KOPT-K1 (cell line): Measurements from ENCODE around the gene NGB.

Source experiments
- H3K27ac ChIP-seq: fragments of 200-600 bp; sonication (generic); 2 replicates; pipeline ENCODE4 v1.5.1; 2016; ENCODE audit warnings: antibody characterized with exemption, mild to moderate bottlenecking, low read depth, low read length; ENCODE audit not compliant: poor library complexity, severe bottlenecking
- H3K36me3 ChIP-seq: fragments of 200-600 bp; sonication (generic); 2 replicates; pipeline ENCODE4 v1.5.1; 2017; ENCODE audit warnings: antibody characterized with exemption, mild to moderate bottlenecking, low read length, moderate library complexity; ENCODE audit not compliant: insufficient read depth
- H3K9me3 ChIP-seq: fragments of 200-600 bp; sonication (generic); 2 replicates; pipeline ENCODE4 v1.5.1; 2017; ENCODE audit warnings: antibody characterized with exemption, low read length, mild to moderate bottlenecking; ENCODE audit not compliant: insufficient read depth, poor library complexity, severe bottlenecking

NGB gene

GRCh38 chr14:77264466-77265186 is 6.4 kb downstream of the NGB start:
- Histone ChIP-seq H3K27ac (no peak overlapping the region), H3K36me3 (no peaks in the 10 kb centered on the region), H3K9me3 (peaks cover 9% of the 10 kb centered on the region)

- Histone ChIP-seq H3K9me3 (no peaks in the 10 kb centered on the region), H3K36me3 (no peaks in the 10 kb centered on the region), H3K27ac (no peak overlapping the region)
Measured at GRCh38 chr14:77260631-77261030, 10.4 kb downstream of the NGB start.

- Histone ChIP-seq H3K27ac (no peak overlapping the region), H3K9me3 (no peaks in the 10 kb centered on the region), H3K36me3 (no peaks in the 10 kb centered on the region)
Measured at GRCh38 chr14:77260199-77260598, 10.8 kb downstream of the NGB start.

GRCh38 chr14:77259025-77259715 is 11.8 kb downstream of the NGB start:
- no peaks in the 10 kb centered on the region for H3K9me3 ChIP-seq
- H3K36me3 ChIP-seq = no peaks in the 10 kb centered on the region
- H3K27ac ChIP-seq = no peak overlapping the region

DNA sequence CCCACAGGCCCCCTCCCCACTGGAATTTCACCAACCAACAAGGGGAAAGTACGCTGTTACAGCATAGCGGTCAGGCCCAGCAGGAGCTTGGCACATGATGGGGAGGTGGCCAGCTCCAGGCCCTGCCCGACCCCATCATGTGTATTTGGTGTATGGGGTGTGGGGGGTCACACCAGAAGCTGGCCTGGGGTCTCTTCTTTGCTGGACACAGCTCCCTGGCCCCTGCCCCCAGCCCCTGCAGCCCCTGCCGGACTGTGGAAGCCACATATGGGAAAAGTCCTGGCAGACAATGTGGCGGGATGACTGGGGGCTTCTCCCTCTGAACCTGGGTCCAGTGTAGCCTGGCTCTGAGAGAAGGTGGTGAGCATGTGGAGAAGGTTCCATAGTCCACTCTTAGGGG is 12.4 kb downstream of the NGB start:
- H3K36me3 ChIP-seq = no peaks in the 10 kb centered on the region
- H3K9me3 ChIP-seq = no peaks in the 10 kb centered on the region
- no peak overlapping the region for H3K27ac ChIP-seq

GRCh38 chr14:77257700-77258099 is 13.3 kb downstream of the NGB start:
- Histone ChIP-seq H3K27ac (no peak overlapping the region), H3K36me3 (no peaks in the 10 kb centered on the region), H3K9me3 (no peaks in the 10 kb centered on the region)

DNA sequence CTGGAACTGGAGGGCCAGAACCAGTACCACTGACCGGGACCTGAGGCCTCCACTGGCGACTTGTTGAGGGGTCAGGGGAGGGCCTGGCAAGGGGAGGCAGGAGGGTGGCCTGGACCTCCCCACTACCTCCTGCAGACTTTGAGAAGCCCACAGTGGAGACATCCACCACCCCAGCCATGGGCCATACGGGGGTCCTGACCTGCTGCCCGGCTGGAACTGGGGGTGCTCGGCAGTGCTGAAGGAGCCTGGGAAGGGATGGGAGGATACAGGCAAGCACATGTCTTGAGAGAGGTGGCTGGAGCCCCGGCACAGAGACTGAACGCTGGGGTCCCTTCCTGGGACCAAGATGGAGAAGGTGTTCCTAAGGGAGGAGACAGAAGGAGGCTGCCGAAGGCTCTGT is 14.3 kb downstream of the NGB start:
- Histone ChIP-seq H3K9me3 (no peaks in the 10 kb centered on the region), H3K27ac (no peak overlapping the region), H3K36me3 (no peaks in the 10 kb centered on the region)

DNA sequence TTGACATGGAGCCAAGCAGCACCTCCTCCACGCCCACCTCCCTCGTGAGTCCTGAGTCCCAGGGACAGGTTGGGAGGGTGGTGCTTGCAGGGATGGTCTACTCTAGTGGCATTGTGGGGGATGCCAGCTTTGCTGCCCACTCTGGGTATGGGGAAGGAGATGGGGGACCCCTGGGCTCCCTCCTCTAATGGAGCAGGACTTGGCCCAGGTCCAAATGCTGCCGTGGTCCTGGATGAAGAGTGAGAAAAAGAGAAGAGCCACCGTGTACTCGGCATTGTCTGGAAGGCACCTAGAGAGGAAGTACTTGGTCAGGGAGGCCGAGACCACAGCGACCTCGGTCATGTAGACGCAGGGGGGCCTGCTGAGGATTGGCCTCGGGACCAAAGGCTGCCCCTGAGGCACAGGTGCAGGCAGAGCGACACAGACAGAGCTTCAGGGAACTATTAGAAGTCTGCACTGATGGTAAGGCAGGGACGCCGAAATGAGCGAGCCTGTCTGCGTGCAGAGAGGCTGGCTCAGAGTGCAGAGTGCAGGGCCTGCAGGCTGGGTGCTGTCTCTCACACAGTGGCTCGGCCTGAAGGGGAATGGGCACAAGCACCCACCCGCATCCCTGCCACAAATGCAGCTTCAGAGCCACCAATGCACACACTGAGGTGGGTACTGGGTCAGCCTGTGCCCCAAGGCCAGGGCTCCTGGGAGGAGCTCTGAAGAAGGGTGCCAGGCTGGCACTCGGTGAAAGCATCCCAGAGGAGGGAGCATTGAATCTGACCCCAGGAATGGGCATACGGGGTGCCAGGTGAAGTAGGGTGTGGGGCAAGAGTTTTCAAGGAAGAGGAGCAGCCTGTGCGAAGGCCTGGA is 17.4 kb downstream of the NGB start:
- H3K36me3 ChIP-seq = no peaks in the 10 kb centered on the region
- no peak overlapping the region for H3K27ac ChIP-seq
- no peaks in the 10 kb centered on the region for H3K9me3 ChIP-seq

DNA sequence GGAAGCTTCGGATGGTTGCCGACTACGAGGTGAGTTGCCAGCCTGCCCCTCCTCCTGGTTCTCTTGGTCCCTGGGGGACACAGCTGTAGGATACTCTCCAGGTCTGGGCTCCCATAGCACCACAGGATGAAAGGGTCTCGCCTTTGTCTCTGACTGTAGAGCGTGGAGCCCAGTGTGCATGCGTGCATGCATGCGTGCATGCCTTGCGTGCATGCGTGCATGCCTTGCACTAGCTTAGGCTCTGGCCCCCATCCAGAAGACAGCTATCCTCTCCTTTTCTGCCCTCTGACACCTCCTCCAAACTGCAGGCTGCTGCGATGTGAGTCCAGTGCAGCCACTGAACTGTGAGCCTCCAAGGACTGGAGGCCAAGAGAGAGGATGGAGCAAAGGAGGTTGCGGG is 19.1 kb downstream of the NGB start:
- H3K9me3 ChIP-seq = no peaks in the 10 kb centered on the region
- H3K27ac ChIP-seq = no peak overlapping the region
- no peaks in the 10 kb centered on the region for H3K36me3 ChIP-seq

DNA sequence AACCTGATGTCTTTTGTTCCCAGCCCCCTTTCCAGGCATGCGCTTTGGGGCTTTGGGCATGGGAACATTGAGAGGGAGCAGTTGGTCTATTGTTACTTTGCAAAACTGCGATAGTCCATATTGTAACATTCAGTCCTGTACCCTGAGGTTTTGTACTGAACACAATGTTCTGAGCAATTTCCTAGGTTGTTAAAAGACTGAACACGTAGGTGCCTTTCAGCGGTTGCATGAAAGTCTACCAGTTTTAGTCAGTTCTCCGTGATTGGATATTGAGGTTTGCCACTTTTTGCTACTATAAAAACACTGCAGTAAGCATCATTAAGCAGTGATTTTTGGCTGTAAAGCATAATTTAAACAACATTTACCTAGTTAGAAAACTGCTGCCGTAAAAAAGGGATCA is 20.1 kb downstream of the NGB start:
- H3K36me3 ChIP-seq = no peaks in the 10 kb centered on the region
- no peak overlapping the region for H3K27ac ChIP-seq
- no peaks in the 10 kb centered on the region for H3K9me3 ChIP-seq

- no peaks in the 10 kb centered on the region for H3K9me3 ChIP-seq
- H3K36me3 ChIP-seq = no peaks in the 10 kb centered on the region
Measured at GRCh38 chr14:77249286-77249685, 21.7 kb downstream of the NGB start.

DNA sequence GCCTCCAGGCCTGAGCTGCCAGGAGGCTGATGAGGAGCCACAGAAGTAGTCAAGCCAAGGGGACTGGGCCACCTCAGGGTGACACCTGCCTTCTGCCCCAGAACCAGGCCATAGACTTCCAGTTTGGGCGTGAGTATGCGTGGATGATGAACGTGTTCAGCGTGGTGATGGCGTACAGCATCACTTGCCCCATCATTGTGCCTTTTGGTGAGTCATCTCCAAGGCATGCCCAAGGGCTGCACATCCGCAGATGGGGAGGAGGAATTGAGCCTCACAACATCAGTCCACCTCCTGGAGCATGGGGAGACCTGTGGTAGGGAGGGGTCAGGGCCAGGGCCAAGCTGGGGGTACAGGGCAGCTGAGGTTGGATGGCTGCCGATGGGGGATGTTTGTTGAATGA is 22.3 kb downstream of the NGB start:
- Histone ChIP-seq H3K9me3 (no peaks in the 10 kb centered on the region), H3K27ac (no peak overlapping the region), H3K36me3 (no peaks in the 10 kb centered on the region)

More at GRCh38 chr14:77249286-77249685, 21.7 kb downstream of the NGB start:
- H3K27ac ChIP-seq = no peak overlapping the region

- H3K36me3 ChIP-seq = no peaks in the 10 kb centered on the region
- no peak overlapping the region for H3K27ac ChIP-seq
- H3K9me3 ChIP-seq = no peaks in the 10 kb centered on the region
Measured at GRCh38 chr14:77246784-77247183, 24.2 kb downstream of the NGB start.

- no peaks in the 10 kb centered on the region for H3K36me3 ChIP-seq
Measured at GRCh38 chr14:77245820-77246219, 25.2 kb downstream of the NGB start.

GRCh38 chr14:77243853-77244252 is 27.2 kb downstream of the NGB start:
- H3K36me3 ChIP-seq = no peaks in the 10 kb centered on the region
- no peaks in the 10 kb centered on the region for H3K9me3 ChIP-seq
- H3K27ac ChIP-seq = no peak overlapping the region

More at GRCh38 chr14:77245820-77246219, 25.2 kb downstream of the NGB start:
- Histone ChIP-seq H3K27ac (no peak overlapping the region), H3K9me3 (no peaks in the 10 kb centered on the region)
